GM21723 (cell line): ENCODE results near the gene MPPED1.

ENCODE experiments used
- ATAC-seq: cut with Tn5 transposase; IDR thresholded peaks from one replicate; pipeline ENCODE4 v1.9.1; 2021; ENCODE audit warnings: mild to moderate bottlenecking, moderate library complexity; ENCODE audit not compliant: unreplicated experiment

MPPED1 gene

GRCh38 chr22:43474161-43475101 lies 62.6 kb downstream of the MPPED1 start:
- no peak for ATAC-seq

GRCh38 chr22:43475549-43476076 lies 63.8 kb downstream of the MPPED1 start:
- no peak for ATAC-seq

- ATAC-seq = no peak
These were observed 64.5 kb downstream of the MPPED1 start for GRCh38 chr22:43476341-43476740.

- ATAC-seq = no peak
These were observed 65.2 kb downstream of the MPPED1 start for GRCh38 chr22:43476751-43477725.

- no peak for ATAC-seq
These were observed 66.2 kb downstream of the MPPED1 start for GRCh38 chr22:43477966-43478365.

GRCh38 chr22:43478621-43479300 lies 66.9 kb downstream of the MPPED1 start:
- no peak for ATAC-seq

- no peak for ATAC-seq
These were observed 67.6 kb downstream of the MPPED1 start for GRCh38 chr22:43479301-43479950.

GRCh38 chr22:43479962-43480361 lies 68.1 kb downstream of the MPPED1 start:
- no peak for ATAC-seq

- no peak for ATAC-seq
These were observed 69.9 kb downstream of the MPPED1 start for GRCh38 chr22:43481568-43482317.

- ATAC-seq = no peak
These were observed 70.5 kb downstream of the MPPED1 start for GRCh38 chr22:43482318-43482625.

GRCh38 chr22:43483266-43483665 lies 71.5 kb downstream of the MPPED1 start:
- ATAC-seq = no peak

- ATAC-seq = no peak
These were observed 71.9 kb downstream of the MPPED1 start for GRCh38 chr22:43483669-43484068.

- ATAC-seq = no peak
These were observed 72.4 kb downstream of the MPPED1 start for GRCh38 chr22:43484227-43484626.

GRCh38 chr22:43485502-43486089 lies 73.8 kb downstream of the MPPED1 start:
- no peak for ATAC-seq

- no peak for ATAC-seq
These were observed 75.7 kb downstream of the MPPED1 start for GRCh38 chr22:43487311-43488030.

- ATAC-seq = no peak
These were observed 76.4 kb downstream of the MPPED1 start for GRCh38 chr22:43488031-43488866.

GRCh38 chr22:43488937-43489336 lies 77.1 kb downstream of the MPPED1 start:
- ATAC-seq = no peak

GRCh38 chr22:43490311-43490710 lies 78.5 kb downstream of the MPPED1 start:
- no peak for ATAC-seq
